Mesendoderm (in vitro differentiated cells): ENCODE results near the gene BACH2.

Experiments used
- DNase-seq: peaks from one replicate; pipeline ENCODE4 v3.0.0; 2013
- H2AK5ac ChIP-seq: 2 replicates; pipeline ENCODE4 v1.6.1; 2013; ENCODE audit warnings: low read length, inconsistent platforms
- H2BK120ac ChIP-seq: 2 replicates; pipeline ENCODE4 v1.6.1; 2013; ENCODE audit warnings: low read depth, mild to moderate bottlenecking, low read length, moderate library complexity, mixed read lengths
- H2BK15ac ChIP-seq: replicated peaks from 2 replicates; pipeline ENCODE4 v1.6.1; 2013; ENCODE audit warnings: low read depth, mild to moderate bottlenecking, moderate library complexity
- H2BK5ac ChIP-seq: 2 replicates; pipeline ENCODE4 v1.6.1; 2013; ENCODE audit warnings: low read length, inconsistent platforms
- H3K18ac ChIP-seq: 2 replicates; pipeline ENCODE4 v1.6.1; 2013; ENCODE audit warnings: mild to moderate bottlenecking, low read length, mixed read lengths
- H3K23ac ChIP-seq: one replicate; pipeline ENCODE4 v1.6.1; 2013; ENCODE audit warnings: low read length
- H3K27ac ChIP-seq: 2 replicates; pipeline ENCODE4 v1.5.1; 2013; ENCODE audit warnings: low read depth, mild to moderate bottlenecking, inconsistent platforms, low read length, moderate library complexity
- H3K27me3 ChIP-seq: 2 replicates; pipeline ENCODE4 v1.6.1; 2013; ENCODE audit warnings: low read length, control low read depth, mild to moderate bottlenecking, inconsistent platforms; ENCODE audit not compliant: insufficient read depth, poor library complexity
- H3K36me3 ChIP-seq: 2 replicates; pipeline ENCODE4 v1.6.1; 2013; ENCODE audit warnings: low read length, inconsistent platforms; ENCODE audit not compliant: control insufficient read depth, insufficient read depth
- H3K4ac ChIP-seq: one replicate; pipeline ENCODE4 v1.6.1; 2013; ENCODE audit warnings: low read depth, mild to moderate bottlenecking, low read length, moderate library complexity
- H3K4me1 ChIP-seq: 2 replicates; pipeline ENCODE4 v1.6.1; 2013; ENCODE audit warnings: low read depth, low read length, inconsistent platforms; ENCODE audit not compliant: control insufficient read depth
- H3K4me2 ChIP-seq: 2 replicates; pipeline ENCODE4 v1.6.1; 2013; ENCODE audit warnings: low read length
- H3K4me3 ChIP-seq: 2 replicates; pipeline ENCODE4 v1.5.1; 2013; ENCODE audit warnings: mild to moderate bottlenecking, low read length
- H3K56ac ChIP-seq: one replicate; pipeline ENCODE4 v1.6.1; 2013; ENCODE audit warnings: low read length
- H3K79me1 ChIP-seq: 2 replicates; pipeline ENCODE4 v1.6.1; 2013; ENCODE audit warnings: low read length, inconsistent platforms
- H3K79me2 ChIP-seq: 2 replicates; pipeline ENCODE4 v1.6.1; 2013; ENCODE audit warnings: mild to moderate bottlenecking, low read length; ENCODE audit not compliant: control insufficient read depth, insufficient read depth
- H3K9ac ChIP-seq: 2 replicates; pipeline ENCODE4 v1.6.1; 2013; ENCODE audit warnings: low read length, inconsistent platforms
- H4K5ac ChIP-seq: one replicate; pipeline ENCODE4 v1.6.1; 2013; ENCODE audit warnings: low read length
- H4K8ac ChIP-seq: one replicate; pipeline ENCODE4 v1.6.1; 2013; ENCODE audit warnings: low read depth, mild to moderate bottlenecking, control low read depth, low read length, moderate library complexity
- WGBS: extraction: QIAGEN DNeasy Blood & Tissue Kit; methylation state at CpG from one replicate; pipeline ENCODE4 v1.1.7; 2013; ENCODE audit warnings: low lambda C conversion rate, missing lambda C conversion rate; ENCODE audit not compliant: insufficient coverage; ENCODE audit errors: extremely low coverage; 5-methylcytosine and 5-hydroxymethylcytosine counted together

The BACH2 gene

DNA sequence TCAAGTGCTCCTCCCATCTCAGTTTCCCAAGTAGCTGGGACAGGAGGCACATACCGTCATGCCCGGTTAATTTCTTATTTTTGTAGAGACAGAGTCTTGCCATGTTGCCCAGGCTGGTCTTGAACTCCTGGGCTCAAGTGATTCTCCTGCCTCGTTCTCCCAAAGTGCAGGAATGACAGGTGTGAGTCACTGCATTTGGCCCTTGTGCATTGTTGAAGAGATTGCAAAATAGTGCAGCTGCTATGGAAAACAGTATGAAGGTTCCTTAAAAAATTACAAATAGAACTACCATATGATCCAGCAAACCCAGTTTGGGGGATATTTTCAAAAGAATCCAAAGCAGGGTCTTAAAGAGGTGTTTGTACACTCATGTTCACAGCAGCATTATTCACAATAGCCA, 333.3 kb downstream of the BACH2 start:
- no peaks in the 10 kb centered on the region for H3K27me3 ChIP-seq
- no peak overlapping the region for H3K4me2 ChIP-seq
- H3K56ac ChIP-seq, result no peak overlapping the region
- H3K79me2 ChIP-seq, result no peaks in the 10 kb centered on the region
- H3K4me1 ChIP-seq, result no peaks in the 10 kb centered on the region
- no peak overlapping the region for H3K18ac ChIP-seq
- no peak overlapping the region for H3K4ac ChIP-seq
- H3K9ac ChIP-seq, result no peak overlapping the region
- no peak overlapping the region for H3K23ac ChIP-seq
- no peak overlapping the region for H4K5ac ChIP-seq
- H3K4me3 ChIP-seq, result no peak overlapping the region
- no peaks in the 10 kb centered on the region for H3K79me1 ChIP-seq
- H2BK5ac ChIP-seq, result no peak overlapping the region
- H2BK120ac ChIP-seq, result no peak overlapping the region
- WGBS, result no CpG with 5 or more reads among the region's 3 CpGs
- no peak overlapping the region for H3K27ac ChIP-seq
- H2BK15ac ChIP-seq, result no peak overlapping the region
- no peak for DNase-seq
- no peak overlapping the region for H2AK5ac ChIP-seq
- H4K8ac ChIP-seq, result no peak overlapping the region
- H3K36me3 ChIP-seq, result no peaks in the 10 kb centered on the region

DNA sequence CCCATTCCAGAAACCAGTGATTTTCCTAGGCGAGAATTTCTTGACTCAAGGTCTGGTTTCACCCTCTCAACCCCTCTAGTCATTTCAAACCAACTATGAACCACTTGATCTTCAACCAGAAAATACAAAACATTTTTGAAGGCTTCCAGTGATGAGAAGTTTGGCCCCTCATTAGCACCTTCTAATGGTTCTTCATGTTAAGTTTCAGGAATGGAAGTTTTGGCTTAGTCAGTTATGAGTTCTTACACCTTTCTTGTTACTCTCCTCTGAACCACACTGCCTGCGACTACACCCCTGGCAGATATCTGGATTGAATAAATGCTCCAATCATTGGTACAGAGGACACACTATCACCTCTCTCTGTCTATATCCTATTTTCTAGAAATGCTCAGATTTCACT, 335.2 kb downstream of the BACH2 start:
- Histone ChIP-seq H4K8ac (no peak overlapping the region), H3K4me2 (no peak overlapping the region), H3K9ac (no peak overlapping the region), H2BK15ac (no peak overlapping the region), H3K27me3 (no peaks in the 10 kb centered on the region), H3K27ac (no peak overlapping the region), H3K4ac (no peak overlapping the region), H3K18ac (no peak overlapping the region), H4K5ac (no peak overlapping the region), H3K23ac (no peak overlapping the region), H3K56ac (no peak overlapping the region), H2AK5ac (no peak overlapping the region), H3K36me3 (no peaks in the 10 kb centered on the region), H3K79me2 (no peaks in the 10 kb centered on the region), H3K4me3 (no peak overlapping the region), H2BK120ac (no peak overlapping the region), H3K79me1 (no peaks in the 10 kb centered on the region), H2BK5ac (no peak overlapping the region), H3K4me1 (no peaks in the 10 kb centered on the region)
- no peak for DNase-seq
- WGBS, result no CpG with 5 or more reads among the region's 2 CpGs

DNA sequence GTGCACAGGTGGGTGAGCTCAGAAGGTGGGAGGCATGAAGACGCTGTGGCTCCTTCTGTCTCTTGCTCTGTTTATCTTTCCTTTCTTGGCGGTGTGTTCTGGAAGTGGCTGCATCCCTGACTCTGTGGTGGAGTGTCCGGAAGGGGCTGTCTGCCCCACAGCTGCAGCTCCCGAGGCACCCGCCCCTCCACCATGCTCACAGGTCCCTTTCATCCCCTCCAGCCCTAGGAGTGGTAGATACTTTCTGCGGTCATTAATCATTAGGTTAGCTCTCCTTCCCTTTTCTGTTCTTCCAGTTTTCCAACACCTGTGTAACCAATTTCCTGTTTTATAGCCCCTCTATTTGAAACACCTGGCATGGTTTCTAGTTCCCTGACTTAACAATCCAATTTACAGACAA, 336.8 kb downstream of the BACH2 start:
- Histone ChIP-seq H3K4me1 (no peaks in the 10 kb centered on the region), H3K9ac (no peak overlapping the region), H3K4ac (no peak overlapping the region), H3K56ac (no peak overlapping the region), H3K23ac (no peak overlapping the region), H3K4me2 (no peak overlapping the region), H3K36me3 (no peaks in the 10 kb centered on the region), H2BK15ac (no peak overlapping the region), H4K8ac (no peak overlapping the region), H3K27me3 (no peaks in the 10 kb centered on the region), H3K27ac (no peak overlapping the region), H2BK5ac (no peak overlapping the region), H3K18ac (no peak overlapping the region), H4K5ac (no peak overlapping the region), H2BK120ac (no peak overlapping the region), H3K4me3 (no peak overlapping the region), H3K79me1 (no peaks in the 10 kb centered on the region), H3K79me2 (no peaks in the 10 kb centered on the region), H2AK5ac (no peak overlapping the region)
- DNase-seq, result no peak
- WGBS, result no CpG with 5 or more reads among the region's 6 CpGs

DNA sequence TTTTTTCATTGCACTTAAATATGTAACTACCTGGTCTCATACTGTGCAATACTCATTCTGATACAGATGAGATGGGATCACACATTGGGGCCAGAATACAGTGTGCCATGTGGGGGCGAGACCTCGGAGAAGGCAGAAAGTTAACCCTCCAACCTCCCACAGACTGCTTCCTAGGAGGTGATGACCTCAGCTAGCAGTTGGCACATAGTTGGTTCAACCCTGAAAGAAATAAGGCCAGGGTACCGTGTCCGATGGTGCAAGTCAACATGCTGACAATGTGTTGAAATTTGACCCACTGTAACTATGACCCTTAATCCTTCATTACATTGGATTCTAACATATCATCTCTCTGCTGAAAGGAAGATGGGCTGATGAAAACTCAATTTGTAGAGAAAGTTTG, 340.5 kb downstream of the BACH2 start:
- DNase-seq, result no peak
- WGBS, result no CpG with 5 or more reads among the region's 4 CpGs

DNA sequence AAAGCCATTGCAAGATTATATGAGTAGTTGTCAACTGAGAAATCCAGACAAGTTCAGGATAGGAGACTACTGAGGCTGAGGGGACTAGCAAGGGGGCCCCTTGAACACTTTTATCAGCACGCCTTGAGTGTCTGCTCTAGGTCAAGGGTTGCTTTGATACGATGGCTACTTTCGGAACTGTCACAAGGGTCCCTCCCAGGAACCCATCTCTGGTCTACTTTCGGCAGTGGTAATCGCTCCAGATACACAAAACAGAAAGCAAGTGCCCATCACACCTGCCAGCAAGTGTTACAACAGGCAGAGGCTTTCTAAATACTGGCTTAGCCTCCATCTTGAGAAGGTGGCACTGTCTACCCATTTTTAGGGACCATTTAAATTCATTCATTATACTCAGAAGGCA, 341.3 kb downstream of the BACH2 start:
- Histone ChIP-seq H3K56ac (no peak overlapping the region), H3K79me1 (no peaks in the 10 kb centered on the region), H3K27ac (no peak overlapping the region), H2BK120ac (no peak overlapping the region), H3K4me2 (no peak overlapping the region), H3K27me3 (no peaks in the 10 kb centered on the region), H3K9ac (no peak overlapping the region), H2BK15ac (no peak overlapping the region), H3K4ac (no peak overlapping the region), H3K4me3 (no peak overlapping the region), H4K5ac (no peak overlapping the region), H3K18ac (no peak overlapping the region), H3K23ac (no peak overlapping the region), H4K8ac (no peak overlapping the region), H3K4me1 (no peaks in the 10 kb centered on the region), H3K79me2 (no peaks in the 10 kb centered on the region), H3K36me3 (no peaks in the 10 kb centered on the region), H2AK5ac (no peak overlapping the region), H2BK5ac (no peak overlapping the region)
- no CpG with 5 or more reads among the region's 5 CpGs for WGBS
- no peak for DNase-seq

More for the DNA sequence above, 340.5 kb downstream of the BACH2 start:
- Histone ChIP-seq H2BK15ac (no peak overlapping the region), H3K4me3 (no peak overlapping the region), H3K27me3 (no peaks in the 10 kb centered on the region), H3K4me2 (no peak overlapping the region), H3K36me3 (no peaks in the 10 kb centered on the region), H3K9ac (no peak overlapping the region), H3K79me2 (no peaks in the 10 kb centered on the region), H4K8ac (no peak overlapping the region), H3K56ac (no peak overlapping the region), H3K18ac (no peak overlapping the region), H2AK5ac (no peak overlapping the region), H3K27ac (no peak overlapping the region), H3K4ac (no peak overlapping the region), H2BK5ac (no peak overlapping the region), H2BK120ac (no peak overlapping the region), H3K4me1 (no peaks in the 10 kb centered on the region), H4K5ac (no peak overlapping the region), H3K23ac (no peak overlapping the region), H3K79me1 (no peaks in the 10 kb centered on the region)

DNA sequence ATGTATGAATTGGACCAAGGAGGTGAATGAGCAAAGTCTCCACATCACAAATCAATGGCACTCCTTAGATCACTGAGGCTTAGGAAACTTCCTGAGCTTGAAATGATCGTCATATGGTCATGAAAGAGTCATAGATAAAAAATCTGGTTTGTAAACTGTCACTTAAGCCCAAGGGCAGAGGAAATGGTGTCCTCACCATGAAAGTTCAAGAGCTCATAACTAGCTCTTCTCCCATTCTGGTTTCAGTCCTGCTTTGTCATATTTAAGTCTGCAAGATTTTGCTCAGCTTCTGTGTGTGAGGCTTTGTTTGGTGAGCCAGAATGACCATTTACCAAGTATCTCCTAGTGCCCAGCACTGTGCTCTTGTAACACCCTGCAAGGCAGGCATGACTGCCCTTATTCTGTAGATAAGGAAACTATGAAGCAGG, 341.9 kb downstream of the BACH2 start:
- Histone ChIP-seq H3K9ac (no peak overlapping the region), H3K79me1 (no peaks in the 10 kb centered on the region), H3K36me3 (no peaks in the 10 kb centered on the region), H2AK5ac (no peak overlapping the region), H4K5ac (no peak overlapping the region), H3K4me2 (no peak overlapping the region), H2BK15ac (no peak overlapping the region), H3K4me3 (no peak overlapping the region), H2BK120ac (no peak overlapping the region), H2BK5ac (no peak overlapping the region), H3K27ac (no peak overlapping the region), H3K23ac (no peak overlapping the region), H3K79me2 (no peaks in the 10 kb centered on the region), H3K4ac (no peak overlapping the region), H3K56ac (no peak overlapping the region), H3K18ac (no peak overlapping the region), H3K4me1 (no peaks in the 10 kb centered on the region), H4K8ac (no peak overlapping the region), H3K27me3 (no peaks in the 10 kb centered on the region)
- DNase-seq, result no peak
- WGBS, result no CpG with 5 or more reads among the region's 1 CpG
